ENCODE data around the gene MBP.

DNA sequence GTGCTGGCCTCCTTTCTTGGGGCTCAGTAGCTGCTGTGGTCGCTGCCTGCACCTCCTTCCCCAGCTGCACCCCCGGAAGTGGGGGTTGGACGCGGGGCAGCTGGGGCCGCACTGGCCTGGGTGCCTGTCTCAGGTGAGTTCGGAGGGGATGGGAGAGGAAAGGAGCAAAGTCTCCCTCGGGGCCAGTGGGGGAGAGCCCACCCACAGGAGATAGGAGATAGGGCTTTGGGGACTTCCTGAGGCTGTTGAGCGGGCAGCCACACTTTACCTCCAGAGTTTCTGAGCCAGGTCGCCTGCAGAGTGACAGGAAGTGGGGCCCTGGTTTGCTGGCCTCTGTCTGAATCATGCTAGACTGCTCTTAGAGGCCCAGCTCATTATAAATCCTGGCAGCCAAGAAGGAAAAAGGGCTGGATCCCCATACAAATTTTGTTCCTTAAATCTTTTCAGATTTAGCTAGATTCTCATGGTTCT lies 8.1 kb downstream of the MBP start:
- TF ChIP-seq, protein P1, sequence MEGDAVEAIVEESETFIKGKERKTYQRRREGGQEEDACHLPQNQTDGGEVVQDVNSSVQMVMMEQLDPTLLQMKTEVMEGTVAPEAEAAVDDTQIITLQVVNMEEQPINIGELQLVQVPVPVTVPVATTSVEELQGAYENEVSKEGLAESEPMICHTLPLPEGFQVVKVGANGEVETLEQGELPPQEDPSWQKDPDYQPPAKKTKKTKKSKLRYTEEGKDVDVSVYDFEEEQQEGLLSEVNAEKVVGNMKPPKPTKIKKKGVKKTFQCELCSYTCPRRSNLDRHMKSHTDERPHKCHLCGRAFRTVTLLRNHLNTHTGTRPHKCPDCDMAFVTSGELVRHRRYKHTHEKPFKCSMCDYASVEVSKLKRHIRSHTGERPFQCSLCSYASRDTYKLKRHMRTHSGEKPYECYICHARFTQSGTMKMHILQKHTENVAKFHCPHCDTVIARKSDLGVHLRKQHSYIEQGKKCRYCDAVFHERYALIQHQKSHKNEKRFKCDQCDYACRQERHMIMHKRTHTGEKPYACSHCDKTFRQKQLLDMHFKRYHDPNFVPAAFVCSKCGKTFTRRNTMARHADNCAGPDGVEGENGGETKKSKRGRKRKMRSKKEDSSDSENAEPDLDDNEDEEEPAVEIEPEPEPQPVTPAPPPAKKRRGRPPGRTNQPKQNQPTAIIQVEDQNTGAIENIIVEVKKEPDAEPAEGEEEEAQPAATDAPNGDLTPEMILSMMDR (IDR thresholded peaks at IDR 0.05 in 8 of 11, conservative IDR thresholded peaks at IDR 0.05 in 3 of 11) = no peak
- TF ChIP-seq POLR2A (IDR thresholded peaks at IDR 0.05) = no peak

Measured in spleen (tissue), 7 donors.